DMS53 (cell line): ENCODE measurements around the gene ZNF185.
A peak's percentile ranks its signal among the peaks of the same experiment; 100 is the strongest.

ENCODE experiments used
- DNase-seq: peaks from one replicate; lab custom pipeline; 2025; lab: John Stamatoyannopoulos, UW

The ZNF185 gene

DNA sequence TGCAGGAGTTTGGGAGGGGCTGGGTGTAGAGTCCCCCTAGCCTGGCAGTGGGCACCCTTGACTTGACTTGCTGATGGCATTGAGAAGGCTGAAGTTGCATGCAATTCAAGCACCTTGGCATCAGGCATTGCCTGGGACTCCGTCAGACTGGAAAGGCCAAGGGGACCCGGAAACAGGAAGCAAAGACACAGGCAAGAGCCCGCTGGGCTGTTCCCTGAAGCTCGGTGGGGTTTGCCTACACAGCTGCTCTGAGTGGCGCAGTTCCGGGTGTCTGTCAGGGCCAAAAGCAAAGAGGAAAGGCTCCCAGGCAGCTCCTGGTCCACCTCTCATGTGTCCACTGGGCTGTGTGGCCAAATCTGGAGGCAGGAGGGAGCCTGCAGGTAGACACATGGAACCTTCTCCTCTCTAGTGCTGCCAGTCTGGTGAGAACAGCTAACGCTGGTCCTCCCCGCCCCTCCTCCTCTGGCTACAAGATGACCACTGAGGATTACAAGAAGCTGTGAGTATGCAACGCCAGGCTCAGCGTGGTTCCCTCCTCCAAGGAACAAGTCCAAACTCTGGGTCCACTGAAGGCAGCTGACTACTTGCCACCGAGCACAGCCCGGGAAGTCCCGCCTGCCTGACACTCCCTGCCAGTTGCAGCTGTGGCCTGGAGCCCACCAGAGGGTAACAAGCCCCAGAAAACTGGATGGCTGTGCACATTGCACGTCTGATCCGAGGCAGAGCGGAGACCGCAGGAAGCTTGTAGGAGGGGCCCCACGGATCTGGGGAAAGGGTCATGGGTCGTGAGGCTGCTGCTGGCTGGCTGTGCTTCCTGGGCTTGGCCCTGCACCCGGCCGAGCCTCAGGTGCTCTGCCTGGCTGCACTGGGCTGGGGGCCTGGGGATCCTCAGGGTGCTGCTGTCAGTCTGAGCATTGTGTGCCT lies 20.1 kb downstream of the ZNF185 start:
- DNase-seq = no peak

DNA sequence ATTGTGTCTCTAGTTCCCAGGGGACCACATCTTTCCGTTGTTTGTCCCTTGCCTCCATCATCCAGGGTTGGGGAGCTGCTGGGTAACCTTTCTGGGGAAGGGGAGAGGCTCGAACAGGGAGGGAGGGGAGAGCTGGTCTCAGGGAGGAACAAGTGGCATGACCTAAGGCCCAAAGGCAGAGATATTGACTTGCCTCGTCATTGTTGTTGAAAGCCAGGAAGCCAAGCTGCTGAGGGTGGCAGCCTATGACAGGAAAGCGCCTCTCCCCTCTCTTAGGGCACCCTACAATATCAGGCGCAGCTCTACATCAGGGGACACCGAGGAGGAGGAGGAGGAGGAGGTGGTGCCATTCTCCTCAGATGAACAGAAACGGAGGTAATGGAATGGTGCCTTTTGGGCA lies 20.8 kb downstream of the ZNF185 start:
- no peak for DNase-seq

DNA sequence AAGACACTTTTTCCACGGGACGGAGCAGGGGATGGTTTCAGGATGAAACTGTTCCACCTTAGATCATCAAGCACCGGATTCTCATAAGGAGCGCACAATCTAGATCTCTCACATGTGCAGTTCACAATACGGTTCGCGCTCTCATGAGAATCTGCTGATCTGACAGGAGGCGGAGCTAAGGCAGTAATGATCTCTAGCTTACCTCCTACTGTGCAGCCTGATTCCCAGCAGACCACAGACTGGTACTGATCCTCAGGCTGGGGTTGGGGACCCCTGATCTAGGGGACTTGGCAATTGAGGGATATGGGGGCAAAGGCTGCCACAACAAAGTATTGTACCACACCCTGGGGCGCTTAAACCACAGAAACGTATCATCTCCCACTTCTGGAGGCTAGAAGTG lies 25.7 kb downstream of the ZNF185 start:
- DNase-seq = no peak

DNA sequence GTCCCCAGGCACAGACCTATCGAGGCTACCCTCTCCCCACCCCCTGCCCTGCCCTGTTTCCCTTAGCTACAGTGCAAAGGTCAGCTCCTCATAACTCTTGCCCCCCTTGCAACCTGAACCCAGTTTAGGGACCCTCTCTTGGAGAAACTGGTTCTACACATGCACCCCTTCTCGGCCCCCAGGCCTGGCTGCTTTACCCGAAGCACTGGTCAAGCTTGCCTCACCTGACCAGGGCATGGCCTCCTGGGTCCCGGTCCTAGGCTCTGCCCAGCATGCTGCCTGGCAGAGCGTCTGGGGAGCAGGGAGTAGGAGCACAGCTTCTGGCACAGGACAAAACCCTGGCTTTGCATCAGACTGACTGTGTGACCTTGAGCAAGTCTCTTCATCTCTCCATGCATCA lies 28.0 kb downstream of the ZNF185 start:
- DNase-seq = no peak

DNA sequence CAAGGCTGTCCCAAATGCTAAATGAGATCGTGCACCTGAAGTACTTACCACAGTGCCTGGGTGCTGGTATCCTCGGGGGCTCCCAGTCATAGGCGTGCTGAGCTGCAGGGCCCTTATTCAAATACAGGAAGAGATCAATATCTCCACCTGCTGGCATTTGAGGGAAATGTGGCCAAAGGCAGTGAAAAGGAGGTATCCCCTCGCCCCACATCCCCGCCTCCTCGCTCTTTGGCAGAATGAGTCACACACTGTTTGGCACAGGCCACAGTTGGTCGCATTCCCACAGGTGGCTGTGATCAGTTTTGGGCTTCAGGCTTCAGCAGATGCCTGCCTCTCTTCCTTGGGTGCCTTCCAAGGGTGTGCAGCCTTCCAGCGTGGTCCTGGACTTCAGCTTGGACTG lies 28.4 kb downstream of the ZNF185 start:
- DNase-seq = peak; percentile 83

DNA sequence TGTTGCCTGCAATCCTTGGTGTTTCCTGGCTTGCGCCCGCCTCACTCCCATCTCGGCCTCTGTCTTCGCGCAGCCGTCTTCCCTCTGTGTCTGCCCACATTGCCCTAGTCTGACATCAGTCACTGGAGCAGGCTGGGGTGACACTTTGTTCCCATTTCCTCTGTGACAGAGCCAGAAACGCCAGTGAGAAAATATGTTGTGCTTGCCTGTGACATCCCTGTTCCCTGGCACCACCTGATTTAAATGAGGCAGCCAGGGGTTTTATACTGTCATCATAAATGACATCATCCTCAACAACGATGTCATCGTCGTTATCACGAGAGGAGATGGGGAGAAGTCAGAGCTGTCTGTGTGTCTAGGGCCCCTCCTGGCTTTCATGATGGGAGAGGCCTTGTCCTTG lies 29.1 kb downstream of the ZNF185 start:
- DNase-seq = peak; percentile 10

DNA sequence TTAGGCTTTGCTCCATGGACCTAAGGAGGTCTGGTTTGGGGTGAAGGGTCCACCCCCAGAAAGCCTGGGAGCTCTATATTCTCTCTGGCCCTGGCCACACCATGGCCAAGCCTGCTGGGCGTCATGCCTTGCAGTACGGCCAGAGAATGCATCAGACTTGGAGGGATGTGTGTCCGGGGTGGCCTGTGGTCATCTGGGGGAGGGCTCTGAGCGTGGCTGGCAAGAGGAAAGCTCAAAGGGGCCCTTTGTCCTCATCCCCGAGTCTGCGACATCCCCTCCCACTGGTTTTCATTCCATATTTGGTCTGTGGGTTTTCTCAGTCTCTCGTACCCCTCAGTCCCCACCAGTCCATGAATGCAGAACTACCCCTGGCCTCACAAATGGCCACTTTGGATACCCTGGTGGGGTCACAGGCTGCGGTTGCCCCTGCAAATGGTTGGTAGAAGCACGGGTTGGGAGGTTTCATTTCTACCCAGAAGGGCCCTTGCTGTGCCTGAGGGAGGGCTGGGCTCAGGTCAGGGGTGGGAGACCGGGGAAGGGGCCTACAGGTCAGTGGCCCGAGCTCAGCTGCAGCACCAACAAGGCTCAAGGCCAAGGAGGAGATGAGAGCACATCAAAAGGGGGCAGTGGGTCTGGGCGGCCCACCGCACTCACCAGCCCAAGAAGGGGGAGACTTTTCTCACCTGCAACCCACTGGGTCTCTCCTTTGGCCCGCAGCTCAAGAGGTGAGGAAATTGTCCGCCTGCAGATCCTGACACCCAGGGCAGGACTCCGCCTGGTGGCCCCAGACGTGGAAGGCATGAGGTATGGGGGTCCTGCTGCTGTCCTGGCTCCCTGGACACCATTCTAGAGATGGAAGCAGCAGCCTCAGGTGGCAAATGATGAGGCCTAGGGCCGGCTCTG lies 30.2 kb downstream of the ZNF185 start:
- DNase-seq = no peak

DNA sequence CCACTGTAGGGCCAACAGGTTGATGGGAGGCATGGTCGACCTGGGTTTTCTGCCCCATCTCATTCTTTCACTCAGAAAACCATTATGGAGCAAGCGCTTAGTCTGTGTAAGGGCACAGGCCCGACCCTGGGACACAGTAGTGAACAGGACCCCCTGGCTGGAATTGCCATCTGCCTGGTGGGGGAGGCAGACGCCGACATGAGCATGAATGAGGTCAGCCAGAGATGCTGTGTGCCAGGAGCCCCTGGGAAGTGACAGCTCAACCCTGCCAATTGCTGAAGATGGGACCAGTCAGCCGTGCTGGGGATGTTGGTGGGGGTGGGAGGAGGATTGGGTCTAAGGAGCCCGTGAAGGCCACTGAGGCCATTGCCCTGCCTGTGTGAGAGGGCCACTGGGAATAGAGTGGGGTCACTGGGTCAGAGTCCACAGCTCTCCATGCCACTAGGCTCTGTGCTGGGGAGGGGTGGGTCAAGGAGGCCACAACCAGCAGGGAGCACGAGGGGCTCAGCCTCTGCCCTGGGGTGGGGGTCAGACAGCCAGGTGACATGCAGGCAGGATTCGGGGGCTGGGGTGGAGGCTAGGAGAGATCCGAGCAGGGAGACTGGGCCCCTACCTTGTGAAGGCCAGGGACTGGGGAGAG lies 31.0 kb downstream of the ZNF185 start:
- no peak for DNase-seq

DNA sequence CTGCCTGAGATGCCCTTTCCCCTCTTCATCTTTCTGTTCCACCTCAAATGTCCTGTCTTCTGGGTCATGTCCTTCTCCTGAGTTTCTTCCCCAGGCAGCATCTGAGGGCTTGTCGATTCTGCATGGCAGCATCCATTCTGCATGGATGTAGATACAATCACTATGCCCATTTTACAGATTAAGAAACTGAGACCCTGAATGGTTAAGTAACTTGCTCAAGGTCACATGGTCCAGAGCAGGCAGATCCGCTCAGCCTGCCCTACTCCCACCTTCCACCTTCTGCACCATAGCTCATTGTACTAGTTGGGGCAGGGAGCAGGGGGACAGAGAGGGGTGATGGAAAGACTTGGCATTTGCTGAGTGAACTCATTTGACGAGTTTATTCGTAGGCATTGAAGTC lies 32.0 kb downstream of the ZNF185 start:
- DNase-seq = no peak

DNA sequence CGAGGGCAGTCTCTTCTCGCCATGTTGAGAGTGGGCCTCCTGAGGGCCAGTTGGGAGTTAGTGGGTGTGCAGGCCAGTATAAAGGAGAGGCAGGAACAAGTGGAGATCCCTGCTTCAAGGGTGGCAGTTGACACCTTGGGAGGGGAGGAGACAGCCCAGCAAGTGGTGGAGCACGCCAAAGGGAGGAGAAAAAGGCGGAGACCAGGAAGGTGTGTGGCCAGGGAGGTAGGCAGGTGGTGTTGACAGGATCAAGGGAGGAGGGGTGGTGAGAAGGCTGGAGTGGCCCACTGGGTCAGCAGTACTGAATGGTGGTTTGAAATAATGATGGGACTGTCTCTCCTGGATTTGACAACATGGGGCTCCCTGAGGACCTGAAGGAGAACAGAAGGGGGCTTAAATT lies 32.6 kb downstream of the ZNF185 start:
- DNase-seq = no peak

DNA sequence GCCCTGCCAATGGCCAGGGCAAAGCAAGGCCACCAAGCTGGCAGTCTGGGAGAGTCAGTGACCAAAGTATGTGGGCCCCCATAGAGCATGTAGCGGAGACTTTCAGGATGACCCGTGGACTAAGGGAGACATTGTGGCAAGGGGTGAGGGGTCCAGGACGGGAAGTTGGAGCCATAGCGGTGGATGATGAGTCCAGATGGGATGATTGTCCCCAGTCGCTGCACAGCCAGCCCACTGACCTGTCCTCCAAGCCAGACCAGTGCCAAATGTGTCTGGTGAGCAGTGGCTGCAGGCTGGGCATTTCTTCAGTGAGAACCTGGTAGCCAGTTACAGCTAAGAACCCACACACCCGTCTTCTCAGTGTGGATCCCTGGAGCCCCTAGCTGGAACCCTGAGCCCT lies 34.3 kb downstream of the ZNF185 start:
- no peak for DNase-seq

DNA sequence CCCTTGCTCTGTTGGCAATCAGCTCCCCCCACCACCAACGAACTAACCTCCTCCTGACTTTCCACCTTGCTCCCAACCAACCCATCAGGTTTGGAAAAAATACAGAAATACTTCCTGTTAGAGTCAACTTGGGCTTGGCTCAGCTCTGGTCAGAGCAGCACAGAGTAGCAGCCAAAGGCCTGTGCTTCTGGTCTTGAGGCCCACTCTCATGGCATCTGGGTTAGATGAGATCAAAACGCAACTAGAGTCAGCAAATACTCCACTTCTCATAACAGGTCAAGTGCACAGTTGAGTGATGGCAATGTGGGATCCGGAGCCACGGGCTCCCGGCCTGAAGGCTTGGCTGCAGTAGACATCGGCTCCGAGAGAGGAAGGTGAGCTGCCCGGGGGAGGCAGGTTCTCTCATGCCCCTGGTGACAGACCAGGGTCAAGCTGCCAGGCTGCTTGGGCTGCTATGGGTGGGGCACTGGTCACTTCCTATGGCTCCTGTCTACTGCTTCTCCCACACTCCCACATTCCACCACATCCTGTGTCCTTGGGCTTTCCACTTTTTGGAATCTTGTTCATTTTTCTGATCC lies 34.8 kb downstream of the ZNF185 start:
- DNase-seq = no peak

DNA sequence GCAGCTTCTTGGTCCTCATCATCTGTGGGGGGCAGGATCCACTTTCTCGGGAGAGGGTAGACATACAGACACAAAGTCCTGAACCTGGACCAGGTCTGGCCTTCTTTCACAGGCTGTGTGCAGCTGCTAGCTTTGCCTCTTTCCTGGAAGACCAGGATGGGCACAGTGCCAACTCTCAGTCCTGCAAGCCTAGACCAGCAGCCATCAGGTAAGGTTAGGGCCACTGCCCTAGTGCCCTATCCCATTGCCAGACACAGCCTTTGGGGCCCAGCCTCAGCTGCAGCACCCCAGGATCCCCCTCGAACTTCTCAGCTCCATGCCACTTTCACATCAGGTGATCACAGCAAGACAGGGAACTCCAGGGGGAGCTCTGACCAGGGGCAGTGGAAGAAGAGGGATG lies 38.4 kb downstream of the ZNF185 start:
- no peak for DNase-seq

DNA sequence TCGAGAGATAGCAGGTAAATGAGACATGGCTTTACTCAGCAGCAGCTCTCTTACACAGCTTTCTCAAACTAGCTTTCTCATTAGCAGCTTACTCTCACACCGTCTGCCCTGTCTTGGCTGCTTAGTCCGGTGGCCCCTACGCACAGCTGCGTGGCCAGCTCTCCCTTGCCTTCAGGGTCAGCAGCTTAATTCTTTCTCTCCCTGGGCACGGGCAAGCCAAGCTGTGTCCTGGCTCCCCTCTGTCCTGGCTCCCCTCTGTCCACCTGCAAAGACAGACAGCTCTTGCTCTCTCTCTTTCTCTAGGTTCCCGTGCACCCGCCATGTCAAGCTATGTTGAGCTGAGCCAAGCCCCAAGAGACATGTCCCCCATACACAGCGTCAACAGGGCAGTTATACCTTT lies 39.4 kb downstream of the ZNF185 start:
- no peak for DNase-seq

DNA sequence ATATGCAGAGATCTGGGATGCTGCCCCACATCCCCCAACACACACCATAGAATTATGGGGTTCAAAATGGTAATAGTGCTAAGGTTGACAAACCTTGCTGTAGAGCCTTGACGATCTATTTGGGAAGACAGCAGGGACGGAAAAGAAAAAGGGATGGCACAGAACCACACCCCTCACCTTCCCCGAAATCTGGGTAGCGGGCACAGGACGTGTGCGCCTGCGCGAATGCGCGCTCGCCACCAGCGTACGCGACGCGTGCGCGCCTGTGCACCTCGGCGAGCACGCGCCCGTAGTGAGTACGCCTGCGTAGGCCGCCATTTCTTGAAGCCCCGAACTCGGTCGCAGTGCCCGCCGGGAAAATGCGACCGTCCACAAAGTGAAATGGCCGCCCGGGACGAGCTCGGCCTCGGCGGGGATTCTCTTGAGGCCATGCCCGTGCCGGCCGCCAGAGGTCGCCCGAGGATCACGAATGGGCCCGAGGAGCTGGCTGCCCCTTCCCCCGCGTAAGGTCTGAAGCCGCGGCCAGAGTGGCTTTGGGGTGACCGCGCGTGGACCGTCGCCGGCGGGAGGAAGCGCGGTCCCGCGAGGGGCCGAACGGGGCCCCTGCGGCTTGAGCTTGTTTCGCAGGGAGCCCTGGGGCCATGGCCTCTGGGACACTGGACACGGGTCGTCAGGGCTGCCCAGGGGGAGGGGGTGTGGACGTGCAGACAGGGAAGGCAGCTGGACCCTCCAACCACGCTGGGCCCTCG lies 43.6 kb downstream of the ZNF185 start:
- DNase-seq = peak; percentile 96

DNA sequence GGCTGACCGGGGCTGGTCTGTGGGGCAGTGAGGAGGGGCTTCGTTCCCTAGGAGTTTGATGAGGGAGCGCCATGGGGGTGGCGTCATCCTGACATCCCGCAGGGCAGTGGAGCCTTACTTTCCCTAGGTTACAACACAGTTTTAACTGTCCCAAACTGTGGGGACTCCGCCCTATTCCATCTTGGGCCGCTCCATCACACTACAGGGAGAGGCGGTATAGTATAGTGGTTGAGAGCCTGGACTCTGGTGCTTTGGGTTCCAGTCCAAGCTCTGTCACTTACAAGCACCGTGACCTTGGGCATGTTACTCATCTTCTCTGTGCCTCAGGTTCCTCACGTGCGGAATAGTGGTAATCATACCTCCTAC lies 44.2 kb downstream of the ZNF185 start:
- no peak for DNase-seq

DNA sequence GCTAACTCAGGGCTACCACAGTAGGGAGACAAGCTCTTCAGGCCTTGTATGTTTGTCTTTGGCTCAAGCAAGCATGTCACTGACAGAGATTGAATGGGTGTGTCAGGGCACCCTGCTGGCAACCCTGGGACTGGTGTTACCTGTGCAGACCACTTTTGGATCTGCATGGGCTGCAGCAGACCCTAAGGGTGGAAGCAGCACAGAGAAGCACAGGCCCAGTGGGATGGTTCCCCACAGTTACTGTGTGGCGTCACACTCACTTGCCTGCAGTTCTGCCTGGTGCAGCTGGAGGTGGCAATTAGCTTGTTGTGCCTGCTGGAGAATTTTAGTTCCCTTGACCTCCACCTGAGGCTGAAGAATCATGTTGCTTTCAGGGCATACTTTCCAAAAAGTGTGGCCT lies 46.0 kb downstream of the ZNF185 start:
- DNase-seq = no peak

DNA sequence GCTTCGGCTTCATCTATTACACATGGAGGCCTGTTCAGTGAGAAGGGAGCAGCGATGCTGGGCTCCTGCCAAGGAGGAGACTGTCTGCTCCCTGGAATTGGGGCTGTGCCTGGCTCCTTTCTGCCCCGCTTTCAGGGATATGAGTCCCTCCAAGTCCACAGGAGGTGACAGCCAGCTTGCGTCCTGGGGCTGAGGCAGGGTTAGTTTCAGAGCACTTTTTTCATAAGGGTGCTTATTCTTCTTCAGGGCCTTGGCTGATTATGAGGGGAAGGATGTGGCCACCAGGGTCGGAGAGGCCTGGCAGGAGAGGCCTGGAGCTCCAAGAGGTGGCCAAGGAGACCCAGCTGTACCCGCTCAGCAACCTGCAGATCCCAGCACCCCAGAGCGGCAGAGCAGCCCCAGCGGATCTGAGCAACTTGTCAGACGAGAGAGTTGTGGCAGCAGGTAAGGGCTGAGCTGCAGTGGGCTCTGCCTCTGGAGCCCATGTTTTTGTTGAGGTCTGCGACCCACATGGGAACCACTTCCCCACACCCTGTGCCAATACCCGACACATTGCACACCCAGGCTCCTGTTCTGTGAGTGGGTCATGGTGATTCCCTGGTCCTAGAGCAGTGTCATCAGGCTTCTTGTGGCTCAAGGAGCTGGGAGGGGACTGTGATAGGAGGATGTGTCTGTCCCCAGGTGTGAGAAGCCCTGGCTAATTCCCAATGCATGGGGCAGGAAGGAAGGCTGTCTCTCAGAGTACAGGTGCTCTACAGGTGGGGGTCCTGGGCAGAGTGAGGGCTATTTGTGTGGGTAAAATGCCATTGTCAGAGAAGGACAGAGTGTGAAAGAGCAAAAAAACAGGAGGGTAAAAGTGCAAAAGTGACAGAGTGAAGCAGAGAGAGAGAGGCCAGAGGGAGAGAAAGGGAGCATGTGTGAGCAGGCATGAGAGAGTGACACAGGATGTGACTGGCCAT lies 47.4 kb downstream of the ZNF185 start:
- no peak for DNase-seq

DNA sequence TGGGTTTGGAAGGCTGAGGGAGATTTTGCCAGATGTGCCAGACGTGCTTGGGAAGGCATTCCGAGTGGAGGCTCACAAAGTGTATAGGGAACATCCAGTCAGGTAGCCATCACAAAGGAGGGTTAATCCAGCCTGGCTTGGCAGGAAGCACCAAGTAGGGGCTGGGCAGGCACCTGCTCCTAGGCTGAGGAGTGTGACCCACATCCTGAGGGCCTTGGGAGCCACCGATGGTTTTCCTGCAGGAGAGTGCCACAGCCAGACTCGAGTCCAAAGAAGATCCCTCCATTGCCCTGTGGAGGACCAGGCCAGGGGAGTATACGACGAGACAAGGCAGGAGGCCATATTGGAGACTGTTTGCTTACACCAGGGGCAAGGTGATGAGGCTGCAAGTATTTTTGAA lies 48.8 kb downstream of the ZNF185 start:
- DNase-seq = no peak
